Glomerular visceral epithelial cell (primary cell): ENCODE results near the gene HDAC4.

ENCODE experiments used
- DNase-seq: peaks from one replicate; pipeline ENCODE4 v3.0.0-alpha.2; 2016; ENCODE audit errors: extremely low spot score

Gene HDAC4

GRCh38 chr2:239236808-239237205 is 164.0 kb downstream of the HDAC4 start:
- DNase-seq, result no peak

DNA sequence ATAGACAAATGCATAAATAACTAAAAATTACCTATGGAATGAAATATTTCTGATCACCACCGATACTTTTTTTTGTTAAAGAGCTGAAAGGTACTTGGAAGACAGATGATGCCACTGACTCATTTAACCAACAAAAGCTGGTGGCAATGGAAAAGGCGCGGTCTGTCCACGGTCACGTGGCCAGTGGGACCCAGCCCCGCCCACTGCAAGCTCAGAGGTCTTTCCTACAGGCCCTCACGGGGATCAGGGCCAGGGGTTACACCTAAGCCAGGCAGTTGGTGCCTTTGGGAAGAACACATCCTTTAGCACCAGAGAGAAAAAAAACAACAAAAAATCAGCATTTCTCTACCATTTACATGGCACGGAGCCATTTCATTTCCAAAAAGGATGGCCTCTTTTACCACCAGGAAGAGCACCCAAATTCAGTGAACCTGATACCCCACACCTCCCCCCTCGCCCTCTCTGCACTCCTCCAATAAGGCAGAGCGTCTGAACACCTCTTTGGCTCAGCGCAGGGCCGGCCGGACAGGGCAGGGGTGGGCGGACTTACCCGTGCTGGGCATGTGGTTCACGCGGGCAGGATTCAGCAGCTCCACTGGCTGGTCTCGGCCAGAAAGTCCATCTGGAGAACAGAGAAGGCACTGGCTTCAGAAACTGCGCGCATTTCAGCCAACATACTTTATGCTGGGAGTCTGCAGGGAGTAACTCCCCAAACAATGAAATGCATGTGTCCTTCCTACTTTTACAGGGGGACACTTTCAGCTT is 164.6 kb downstream of the HDAC4 start:
- DNase-seq, result no peak

DNA sequence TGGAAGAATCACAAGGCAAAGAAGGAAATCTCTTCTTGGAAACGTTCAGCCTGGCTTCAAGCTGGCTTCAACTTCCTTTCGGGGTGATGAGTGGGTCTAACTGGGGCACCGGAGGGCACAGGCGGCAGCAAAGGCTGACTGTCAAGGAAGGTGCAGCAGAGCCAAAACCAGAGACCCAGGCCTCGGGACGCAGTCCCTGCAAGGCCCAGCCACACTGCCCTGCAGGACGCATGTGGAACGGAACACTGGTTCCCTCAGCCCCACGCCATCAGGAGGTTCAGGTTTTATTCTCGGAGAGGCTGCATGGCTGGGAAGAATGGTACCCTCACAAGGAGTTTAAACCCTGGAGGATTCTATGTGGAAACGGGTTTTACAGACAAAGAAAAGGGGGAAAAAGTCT is 165.5 kb downstream of the HDAC4 start:
- no peak for DNase-seq

- no peak for DNase-seq
Observed at GRCh38 chr2:239234191-239235175, 166.3 kb downstream of the HDAC4 start.

- DNase-seq, result no peak
Observed at GRCh38 chr2:239233576-239233975, 167.2 kb downstream of the HDAC4 start.

- no peak for DNase-seq
Observed at GRCh38 chr2:239232195-239232578, 168.6 kb downstream of the HDAC4 start.

DNA sequence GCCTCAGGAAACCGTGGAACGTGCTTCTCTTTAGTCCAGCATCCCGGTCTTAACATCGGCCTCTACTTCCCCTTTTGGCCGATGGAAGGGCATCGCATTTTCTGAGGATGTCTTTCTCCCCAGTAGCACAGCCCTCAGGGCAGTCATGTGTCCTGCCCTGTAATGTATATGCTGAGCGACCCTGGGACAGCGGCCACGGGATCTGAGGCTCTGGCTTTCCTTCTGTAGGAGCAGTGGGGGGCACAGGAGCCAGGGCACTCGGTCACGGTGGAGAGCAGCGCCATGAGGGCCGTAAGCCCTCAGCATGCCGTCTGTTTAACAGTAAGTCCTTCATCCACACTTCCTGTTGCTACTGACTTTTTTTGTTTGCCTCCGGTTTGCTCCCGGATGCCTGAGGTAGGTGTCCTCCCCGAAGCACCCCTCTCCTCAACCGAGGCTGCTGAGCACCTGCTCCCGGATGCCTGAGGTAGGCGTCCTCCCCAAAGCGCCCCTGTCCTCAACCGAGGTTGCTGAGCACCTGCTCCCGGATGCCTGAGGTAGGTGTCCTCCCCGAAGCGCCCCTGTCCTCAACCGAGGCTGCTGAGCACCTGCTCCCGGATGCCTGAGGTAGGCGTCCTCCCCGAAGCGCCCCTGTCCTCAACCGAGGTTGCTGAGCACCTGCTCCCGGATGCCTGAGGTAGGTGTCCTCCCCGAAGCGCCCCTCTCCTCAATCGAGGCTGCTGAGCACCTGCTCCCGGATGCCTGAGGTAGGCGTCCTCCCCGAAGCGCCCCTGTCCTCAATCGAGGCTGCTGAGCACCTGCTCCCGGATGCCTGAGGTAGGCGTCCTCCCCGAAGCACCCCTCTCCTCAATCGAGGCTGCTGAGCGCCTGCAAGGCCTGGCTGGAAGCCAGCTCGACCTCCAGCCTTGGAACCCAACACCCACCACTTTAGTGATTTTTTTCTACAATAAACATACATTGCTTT is 169.3 kb downstream of the HDAC4 start:
- no peak for DNase-seq

DNA sequence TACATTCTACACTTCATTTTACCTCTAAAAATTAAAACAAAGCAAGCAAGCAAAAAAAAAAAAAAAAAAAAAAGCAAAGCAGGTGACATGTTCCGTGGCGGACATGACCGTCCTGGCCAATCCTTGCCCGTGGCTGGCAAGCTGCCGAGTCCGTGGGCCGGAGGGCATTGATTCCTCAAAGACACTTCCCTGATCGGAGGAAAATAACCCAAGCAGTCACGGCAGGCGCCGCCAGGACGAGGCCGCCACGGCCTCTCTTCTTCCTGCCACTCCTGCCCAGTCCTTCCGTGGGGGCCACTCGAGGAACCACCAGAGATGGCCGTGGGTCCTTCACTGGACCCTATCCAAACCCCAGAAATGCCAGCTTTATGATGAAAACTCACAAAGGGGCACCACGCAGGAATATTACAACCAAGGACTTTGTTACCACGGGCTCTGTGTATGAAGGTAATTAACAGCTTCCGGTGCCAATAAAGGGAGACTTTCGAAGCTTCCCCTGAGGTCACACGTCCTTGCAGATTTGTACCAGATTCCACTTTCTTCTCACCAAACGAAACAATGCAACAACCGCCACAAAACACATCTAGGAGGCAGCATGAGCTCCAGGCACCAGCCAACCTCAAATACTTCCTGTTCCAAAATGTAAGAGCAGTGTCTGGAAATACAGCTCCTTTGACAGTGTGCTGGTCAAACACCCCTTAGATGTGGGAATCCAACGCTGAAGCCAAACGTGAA is 170.3 kb downstream of the HDAC4 start:
- DNase-seq, result no peak

GRCh38 chr2:239229545-239230279 is 171.1 kb downstream of the HDAC4 start:
- DNase-seq, result no peak

DNA sequence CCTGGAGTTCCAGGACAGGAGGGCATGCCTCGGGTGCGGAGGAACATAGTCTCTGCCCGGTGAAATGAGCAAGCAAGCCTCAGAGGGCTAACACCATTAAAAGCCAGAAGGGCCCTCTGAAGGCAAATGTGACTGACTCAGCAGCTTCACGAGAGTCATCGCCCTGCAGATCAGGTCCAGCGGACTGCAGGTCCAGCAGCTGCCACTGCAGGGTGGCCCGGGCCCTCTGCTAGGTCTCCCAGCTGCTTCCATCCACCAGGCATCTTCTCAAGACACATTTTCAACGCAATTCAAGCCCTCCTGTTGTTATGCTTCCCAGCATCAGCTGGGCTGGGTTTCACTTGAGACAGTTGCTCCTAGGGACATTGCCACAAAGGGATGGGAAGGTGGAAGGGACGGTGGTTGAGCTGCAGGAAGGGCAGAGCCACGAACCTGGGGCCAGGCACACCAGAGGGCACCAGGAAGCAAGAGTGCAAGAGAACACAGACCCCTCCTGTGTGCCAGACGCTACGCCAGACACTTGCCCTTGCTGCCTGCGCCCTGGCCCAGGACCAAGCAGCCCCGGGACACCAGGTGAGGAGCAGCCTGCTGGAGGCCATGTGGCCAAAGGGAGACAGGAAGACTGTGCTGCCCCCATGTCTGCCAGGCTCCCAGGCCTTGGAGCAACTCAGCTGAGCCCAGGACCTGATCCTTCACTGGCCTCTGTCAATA is 173.0 kb downstream of the HDAC4 start:
- peak; percentile 55 for DNase-seq

DNA sequence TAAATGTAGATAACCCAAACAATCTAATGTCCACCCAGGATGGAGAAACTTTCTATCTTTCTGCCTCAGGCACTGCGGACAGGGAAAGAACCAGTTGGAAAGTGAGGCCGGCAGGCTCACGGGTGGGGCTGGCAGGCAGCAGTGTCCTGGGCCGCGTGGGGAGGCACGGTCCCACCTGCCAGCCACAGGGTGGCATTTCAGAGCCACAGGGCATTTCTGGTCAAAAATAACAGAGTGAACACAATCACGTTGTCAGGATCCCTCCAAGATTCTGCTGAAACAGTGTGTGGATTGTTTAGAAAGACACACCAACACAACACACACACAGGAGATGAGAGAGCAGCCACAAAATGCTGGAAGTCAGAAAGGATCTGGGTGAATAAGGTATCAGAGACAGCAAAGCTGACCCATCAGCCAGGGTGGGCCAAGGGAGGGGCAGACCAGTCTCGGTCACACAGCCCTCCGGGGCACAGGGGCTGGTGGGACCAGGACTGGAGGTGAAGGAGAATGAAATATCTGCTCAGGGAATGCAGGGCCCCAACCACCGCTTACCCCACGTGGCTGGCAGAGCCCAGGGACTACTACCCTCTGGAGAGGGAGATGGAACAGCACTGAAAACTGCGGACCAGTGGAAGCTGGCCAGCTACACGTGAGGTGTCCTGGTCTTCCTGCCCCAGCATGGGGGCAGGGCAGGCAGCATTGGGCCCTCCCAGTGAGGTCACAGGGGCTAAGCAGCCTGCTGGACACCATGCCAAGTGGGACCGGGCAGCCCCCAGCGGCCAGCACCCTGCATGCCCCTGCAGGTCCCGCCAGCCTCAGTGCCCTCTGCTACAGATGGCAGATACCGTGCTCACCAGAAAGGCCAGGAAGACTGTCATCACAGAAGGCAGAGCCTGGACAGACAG is 173.9 kb downstream of the HDAC4 start:
- no peak for DNase-seq

GRCh38 chr2:239225871-239226561 is 174.8 kb downstream of the HDAC4 start:
- DNase-seq, result peak; percentile 44

GRCh38 chr2:239225371-239225851 is 175.4 kb downstream of the HDAC4 start:
- DNase-seq, result no peak

DNA sequence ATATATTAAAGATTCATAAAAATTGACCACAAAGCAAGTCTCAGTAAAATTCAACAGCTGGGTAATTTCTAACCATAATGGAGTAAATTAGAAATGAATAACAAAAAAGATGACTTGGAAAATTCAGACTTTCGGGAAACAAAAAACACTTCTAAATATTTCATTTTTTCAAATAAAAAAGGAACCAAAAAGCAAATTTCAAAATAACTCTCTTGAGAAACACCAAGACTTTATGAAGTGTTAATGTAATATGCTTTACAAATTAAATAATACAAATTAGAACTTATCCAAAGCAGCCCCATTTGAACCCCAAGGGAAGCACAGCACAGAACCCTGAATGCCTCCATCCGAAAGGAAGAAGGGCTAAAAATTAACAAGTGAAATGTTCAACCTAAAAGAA is 175.9 kb downstream of the HDAC4 start:
- no peak for DNase-seq

- no peak for DNase-seq
Observed at GRCh38 chr2:239224199-239224570, 176.6 kb downstream of the HDAC4 start.

DNA sequence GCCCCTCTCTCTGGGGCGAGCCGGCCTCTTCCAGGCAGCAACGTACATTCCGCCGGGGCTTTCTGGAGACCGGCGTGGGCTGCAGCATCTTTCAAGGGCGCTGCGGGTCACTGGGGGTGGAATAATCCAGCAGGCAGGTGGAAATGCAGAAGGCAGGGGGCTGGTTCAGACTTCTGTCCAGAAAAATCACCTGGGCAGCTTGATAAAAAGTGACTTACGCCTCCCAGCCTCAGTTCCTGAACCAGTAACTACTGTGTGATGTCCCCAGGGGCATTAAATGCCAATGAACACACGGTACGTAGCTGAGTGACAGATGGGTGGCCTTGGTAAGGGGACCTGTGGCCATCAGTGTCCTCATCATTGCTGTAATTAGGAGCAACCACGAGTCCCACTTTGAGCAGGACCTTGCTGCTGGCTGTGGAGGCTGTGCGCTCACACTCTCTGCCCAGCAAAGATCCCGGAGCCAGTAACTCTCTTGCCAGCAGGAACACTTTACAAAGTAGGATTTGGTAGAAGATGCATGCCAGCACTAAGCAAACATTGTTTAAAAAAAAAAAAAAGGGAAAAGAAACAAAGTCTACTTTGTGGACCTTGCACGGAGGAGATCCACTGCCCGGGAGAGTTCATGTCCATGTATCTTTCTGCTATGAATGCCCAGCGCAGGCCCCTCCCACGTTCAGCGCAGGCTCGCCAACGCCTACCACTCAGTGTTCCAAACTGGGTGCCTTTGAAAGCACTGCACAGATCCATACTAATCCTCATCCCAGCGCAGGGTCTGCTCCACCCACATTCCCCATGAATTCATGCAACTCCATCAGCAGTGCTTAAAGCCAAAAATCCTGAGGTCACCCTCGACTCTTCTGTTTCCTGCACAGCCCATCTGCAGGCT is 177.3 kb downstream of the HDAC4 start:
- DNase-seq, result no peak
